ENCODE measurements around the gene NCKAP1. TPM values are rescaled to one million over a fixed set of nuclear protein-coding genes. Genes with fewer than 3 reads are reported as not detected.

The NCKAP1 gene
- total RNA-seq, 2 donors from 2014 or later: 107 to 113 TPM

DNA sequence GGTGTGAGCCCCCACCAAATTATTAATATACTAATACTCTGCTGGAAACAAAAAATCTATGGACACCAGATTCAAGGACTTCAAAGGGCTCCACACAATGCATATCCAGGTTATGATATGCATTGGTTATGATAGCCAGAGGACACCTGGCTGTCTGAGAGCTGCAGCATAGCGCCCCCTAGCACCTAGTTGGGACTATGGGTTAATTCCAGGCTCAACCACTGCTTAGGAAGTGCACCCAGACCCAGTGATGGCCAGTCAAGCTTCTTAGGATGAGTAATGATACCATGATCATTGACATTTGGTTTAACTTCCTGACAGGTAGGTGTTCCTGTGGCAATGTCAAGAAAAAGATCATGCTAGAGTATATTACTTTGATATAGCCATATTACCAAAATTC, 168.0 kb downstream of the NCKAP1 start:
- Histone ChIP-seq H3K4me3 (no peak overlapping the region), H3K27me3 (no peaks in the 10 kb centered on the region), H3K36me3 (no peaks in the 10 kb centered on the region), H3K4me1 (peaks cover 0 to 18% of the 10 kb centered on the region in 2 donors), H3K9me3 (no peaks in the 10 kb centered on the region), H3K27ac (no peak overlapping the region)
- peak in 1 of 2 donors; percentile 9 for TF ChIP-seq CTCF (IDR thresholded peaks at IDR 0.05)
- no peak for DNase-seq (ENCODE audit: low spot score)

DNA sequence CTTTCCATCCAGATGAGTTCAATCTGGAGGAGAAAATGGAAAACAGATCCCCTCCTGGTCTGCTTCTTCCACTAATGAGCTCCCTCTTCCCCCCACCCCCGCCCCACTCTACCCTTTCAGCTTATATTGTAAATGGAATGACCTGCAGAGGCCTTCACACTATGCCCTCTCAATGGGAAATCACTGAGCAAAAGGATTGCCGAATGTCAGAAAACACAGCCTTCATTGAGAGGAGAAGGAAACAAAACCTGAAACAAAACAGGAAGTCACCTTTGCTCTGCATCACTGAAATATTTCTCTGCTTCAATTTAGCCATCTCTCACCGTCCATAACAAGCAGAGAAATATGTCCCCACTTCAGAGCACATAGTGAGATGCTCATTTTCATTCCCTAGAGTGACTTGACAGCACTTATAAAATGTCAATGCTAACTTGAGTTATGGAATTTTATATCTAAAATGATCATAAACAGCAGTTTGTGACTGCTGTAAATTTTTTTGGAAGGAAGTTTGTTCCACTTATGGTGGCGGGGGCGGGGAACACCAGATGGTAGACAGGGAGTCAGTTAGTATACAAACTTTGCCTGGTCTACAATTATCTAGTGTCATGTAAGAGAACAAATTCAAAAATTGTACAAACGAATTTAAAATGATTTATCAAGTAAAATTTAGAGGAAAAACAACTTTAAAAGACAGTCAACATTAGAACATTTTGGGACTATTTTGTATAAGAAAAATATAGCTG, 170.0 kb downstream of the NCKAP1 start:
- Histone ChIP-seq H3K27me3 (no peaks in the 10 kb centered on the region), H3K4me1 (peaks cover 0 to 18% of the 10 kb centered on the region in 2 donors), H3K9me3 (no peaks in the 10 kb centered on the region), H3K36me3 (no peaks in the 10 kb centered on the region), H3K4me3 (no peak overlapping the region), H3K27ac (no peak overlapping the region)
- DNase-seq (ENCODE audit: low spot score): no peak
- TF ChIP-seq CTCF (IDR thresholded peaks at IDR 0.05): no peak

GRCh38 chr2:182867426-182868053, 170.7 kb downstream of the NCKAP1 start:
- no peaks in the 10 kb centered on the region for H3K9me3 ChIP-seq
- H3K4me3 ChIP-seq: peak overlapping the region; percentile 36 to 53
- no peaks in the 10 kb centered on the region for H3K36me3 ChIP-seq
- H3K27me3 ChIP-seq: no peaks in the 10 kb centered on the region
- no peak for TF ChIP-seq CTCF (IDR thresholded peaks at IDR 0.05)
- H3K27ac ChIP-seq: peak overlapping the region; percentile 47 to 62
- H3K4me1 ChIP-seq: peaks cover 0 to 18% of the 10 kb centered on the region in 2 donors
- no peak for DNase-seq (ENCODE audit: low spot score)

DNA sequence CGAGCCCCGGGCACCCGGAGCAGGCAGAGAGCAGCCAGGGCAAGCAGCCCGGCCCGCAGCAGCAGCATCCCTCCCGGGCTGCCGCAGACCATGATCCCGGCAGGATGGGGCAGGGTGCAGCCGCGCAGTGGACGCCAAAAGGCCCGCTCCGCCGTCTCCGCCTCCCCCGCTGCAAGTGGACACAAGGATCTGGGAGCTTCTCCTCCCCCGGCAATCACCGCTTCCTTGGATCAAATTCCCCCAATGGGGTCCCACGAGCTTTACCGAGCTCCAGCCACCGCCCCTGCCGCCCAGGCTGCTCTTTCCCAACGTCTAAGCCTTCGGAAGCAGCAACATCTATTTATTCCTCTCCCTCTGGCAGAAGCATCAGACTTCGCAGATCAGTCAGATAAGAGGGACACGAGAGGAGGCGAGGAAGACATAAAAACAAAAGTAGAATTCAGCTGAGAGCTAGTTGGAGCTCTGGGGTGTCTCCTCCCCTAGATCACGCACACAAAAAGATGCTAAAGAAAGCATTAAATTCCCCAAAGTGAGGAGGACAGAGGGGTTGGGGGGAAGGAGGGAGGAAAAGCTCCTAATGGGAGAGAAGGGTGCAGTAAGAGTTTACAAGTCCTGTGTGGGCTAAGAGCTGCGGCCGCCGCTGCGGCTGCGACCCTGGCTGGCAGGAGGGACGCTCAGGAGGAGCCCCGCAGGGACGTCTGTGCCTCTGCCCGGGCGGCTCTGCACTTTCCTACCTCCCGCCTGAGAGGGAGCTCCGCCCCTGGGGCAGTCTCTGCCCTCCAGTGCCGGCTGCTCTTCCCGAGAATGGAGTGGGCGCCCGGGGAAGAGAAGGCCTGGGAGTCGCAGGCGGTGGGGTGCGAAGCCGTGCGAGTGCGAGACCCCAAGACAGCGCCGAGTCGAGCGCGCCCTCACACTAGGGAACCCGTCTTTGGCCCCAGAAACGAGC, 171.5 kb downstream of the NCKAP1 start, which contains the start of gene FRZB:
TSS of gene FRZB (minus strand) at position 177 of the 946 bp plus-strand sequence. CDS start at position 92, 85 bp downstream.
- H3K4me3 ChIP-seq: peak within 1 kb of the TSS; percentile 36 to 53
- H3K4me1 ChIP-seq: peaks cover 0 to 18% of the 10 kb centered on the region in 2 donors
- H3K9me3 ChIP-seq: no peaks in the 10 kb centered on the region
- DNase-seq (ENCODE audit: low spot score): peak; percentile 74
- peak within 1 kb of the TSS; percentile 47 to 62 for H3K27ac ChIP-seq
- no peak for TF ChIP-seq CTCF (IDR thresholded peaks at IDR 0.05)
- no peaks in the 10 kb centered on the region for H3K27me3 ChIP-seq
- no peaks in the 10 kb centered on the region for H3K36me3 ChIP-seq

- H3K36me3 ChIP-seq: no peaks in the 10 kb centered on the region
- H3K4me3 ChIP-seq: peak overlapping the region; percentile 36 to 53
- no peak for DNase-seq (ENCODE audit: low spot score)
- no peaks in the 10 kb centered on the region for H3K27me3 ChIP-seq
- peak overlapping the region; percentile 47 to 62 for H3K27ac ChIP-seq
- no peaks in the 10 kb centered on the region for H3K9me3 ChIP-seq
- H3K4me1 ChIP-seq: peaks cover 0 to 18% of the 10 kb centered on the region in 2 donors
- TF ChIP-seq CTCF (IDR thresholded peaks at IDR 0.05): no peak
These were observed 172.2 kb downstream of the NCKAP1 start for GRCh38 chr2:182866095-182866460.
